Stimulated activated CD8-positive, alpha-beta memory T cell treated with anti-CD3 and anti-CD28 coated beads, Interleukin-7, amount 100 ng/mL, for 4 hours (primary cell): Measurements from ENCODE around the gene CLMP.
"Not testable (repeated sequence)": the region's sequence is repeated elsewhere in the genome, so short reads cannot be mapped to it uniquely, and the experiment has no call there.

ENCODE experiments used
- DNase-seq, 2 donors: peaks; one replicate each; pipeline ENCODE4 v3.0.0-alpha.2; 2020; ENCODE audit warnings: low read depth in 2 of 2

Gene CLMP

GRCh38 chr11:123135863-123136446, 59.1 kb downstream of the CLMP start:
- no peak for DNase-seq

- DNase-seq = no peak
Observed at GRCh38 chr11:123132881-123133280, 62.2 kb downstream of the CLMP start.

GRCh38 chr11:123132034-123132766, 62.8 kb downstream of the CLMP start:
- not testable (repeated sequence) for DNase-seq

- DNase-seq = no peak
Observed at GRCh38 chr11:123129920-123130319, 65.1 kb downstream of the CLMP start.

- DNase-seq = no peak
Observed at GRCh38 chr11:123125169-123125568, 69.9 kb downstream of the CLMP start.

GRCh38 chr11:123122852-123123251, 72.2 kb downstream of the CLMP start:
- no peak for DNase-seq

GRCh38 chr11:123122341-123122740, 72.7 kb downstream of the CLMP start:
- no peak for DNase-seq

- DNase-seq = no peak
Observed at GRCh38 chr11:123116486-123116885, 78.6 kb downstream of the CLMP start.

GRCh38 chr11:123111465-123111864, 83.6 kb downstream of the CLMP start:
- no peak for DNase-seq

- DNase-seq = no peak
Observed at GRCh38 chr11:123110397-123110796, 84.7 kb downstream of the CLMP start.

- no peak for DNase-seq
Observed at GRCh38 chr11:123107945-123108495, 87.0 kb downstream of the CLMP start.

GRCh38 chr11:123104697-123105096, 90.4 kb downstream of the CLMP start:
- DNase-seq = no peak

GRCh38 chr11:123103326-123103980, 91.6 kb downstream of the CLMP start:
- DNase-seq = no peak

GRCh38 chr11:123100379-123101085, 94.5 kb downstream of the CLMP start:
- DNase-seq = no peak

- DNase-seq = no peak
Observed at GRCh38 chr11:123098990-123099389, 96.1 kb downstream of the CLMP start.

GRCh38 chr11:123093739-123094138, 101.3 kb downstream of the CLMP start:
- DNase-seq = no peak

- no peak for DNase-seq
Observed at GRCh38 chr11:123091506-123091905, 103.5 kb downstream of the CLMP start.

GRCh38 chr11:123090168-123090567, 104.9 kb downstream of the CLMP start:
- not testable (repeated sequence) for DNase-seq

GRCh38 chr11:123088896-123089295, 106.2 kb downstream of the CLMP start:
- not testable (repeated sequence) for DNase-seq

- not testable (repeated sequence) for DNase-seq
Observed at GRCh38 chr11:123087657-123088056, 107.4 kb downstream of the CLMP start.

GRCh38 chr11:123086305-123086704, 108.7 kb downstream of the CLMP start:
- no peak for DNase-seq

GRCh38 chr11:123085497-123085896, 109.6 kb downstream of the CLMP start:
- DNase-seq = no peak
